ENCODE measurements around the gene LMX1B.
"Not testable (repeated sequence)": the region's sequence is repeated elsewhere in the genome, so short reads cannot be mapped to it uniquely, and the experiment has no call there.

The LMX1B gene

GRCh38 chr9:126720036-126720435 is 106.3 kb downstream of the LMX1B start:
- H3K9ac ChIP-seq (ENCODE audit: low read length), result no peak overlapping the region
- H3K27me3 ChIP-seq (replicated peaks; ENCODE audit: control insufficient read depth, insufficient read depth, low read length), result peaks cover 55% of the 10 kb centered on the region
- H3K36me3 ChIP-seq (ENCODE audit: control insufficient read depth, insufficient read depth, low read length, severe bottlenecking), result no peaks in the 10 kb centered on the region
- no peaks in the 10 kb centered on the region for H3K9me3 ChIP-seq (ENCODE audit: control insufficient read depth, low read length)
- DNase-seq (ENCODE audit: low read depth), result no peak
- H3K4me1 ChIP-seq (ENCODE audit: control insufficient read depth, insufficient read depth, low read length), result no peaks in the 10 kb centered on the region
- H3K4me3 ChIP-seq (ENCODE audit: low read length), result no peak overlapping the region

GRCh38 chr9:126720661-126721563 is 107.2 kb downstream of the LMX1B start:
- no peak overlapping the region for H3K9ac ChIP-seq (ENCODE audit: low read length)
- peaks cover 53% of the 10 kb centered on the region for H3K27me3 ChIP-seq (replicated peaks; ENCODE audit: control insufficient read depth, insufficient read depth, low read length)
- no peaks in the 10 kb centered on the region for H3K36me3 ChIP-seq (ENCODE audit: control insufficient read depth, insufficient read depth, low read length, severe bottlenecking)
- H3K4me3 ChIP-seq (ENCODE audit: low read length), result no peak overlapping the region
- DNase-seq (ENCODE audit: low read depth), result no peak
- H3K9me3 ChIP-seq (ENCODE audit: control insufficient read depth, low read length), result no peaks in the 10 kb centered on the region
- no peaks in the 10 kb centered on the region for H3K4me1 ChIP-seq (ENCODE audit: control insufficient read depth, insufficient read depth, low read length)

- peaks cover 52% of the 10 kb centered on the region for H3K27me3 ChIP-seq (replicated peaks; ENCODE audit: control insufficient read depth, insufficient read depth, low read length)
- no peak for DNase-seq (ENCODE audit: low read depth)
- no peaks in the 10 kb centered on the region for H3K9me3 ChIP-seq (ENCODE audit: control insufficient read depth, low read length)
- no peak overlapping the region for H3K4me3 ChIP-seq (ENCODE audit: low read length)
- no peaks in the 10 kb centered on the region for H3K36me3 ChIP-seq (ENCODE audit: control insufficient read depth, insufficient read depth, low read length, severe bottlenecking)
- H3K4me1 ChIP-seq (ENCODE audit: control insufficient read depth, insufficient read depth, low read length), result no peaks in the 10 kb centered on the region
- no peak overlapping the region for H3K9ac ChIP-seq (ENCODE audit: low read length)
These were observed 107.8 kb downstream of the LMX1B start for GRCh38 chr9:126721564-126721981.

- Histone ChIP-seq H3K27me3 (replicated peaks; ENCODE audit: control insufficient read depth, insufficient read depth, low read length) (peaks cover 52% of the 10 kb centered on the region), H3K4me1 (ENCODE audit: control insufficient read depth, insufficient read depth, low read length) (no peaks in the 10 kb centered on the region), H3K36me3 (ENCODE audit: control insufficient read depth, insufficient read depth, low read length, severe bottlenecking) (no peaks in the 10 kb centered on the region), H3K4me3 (ENCODE audit: low read length) (no peak overlapping the region), H3K9me3 (ENCODE audit: control insufficient read depth, low read length) (no peaks in the 10 kb centered on the region), H3K9ac (ENCODE audit: low read length) (no peak overlapping the region)
- peak; percentile 82 for DNase-seq (ENCODE audit: low read depth)
These were observed 108.7 kb downstream of the LMX1B start for GRCh38 chr9:126722252-126722921.

- Histone ChIP-seq H3K27me3 (replicated peaks; ENCODE audit: control insufficient read depth, insufficient read depth, low read length) (peaks cover 47% of the 10 kb centered on the region), H3K9me3 (ENCODE audit: control insufficient read depth, low read length) (no peaks in the 10 kb centered on the region), H3K36me3 (ENCODE audit: control insufficient read depth, insufficient read depth, low read length, severe bottlenecking) (no peaks in the 10 kb centered on the region), H3K4me3 (ENCODE audit: low read length) (no peak overlapping the region), H3K4me1 (ENCODE audit: control insufficient read depth, insufficient read depth, low read length) (no peaks in the 10 kb centered on the region), H3K9ac (ENCODE audit: low read length) (no peak overlapping the region)
- peak; percentile 8 for DNase-seq (ENCODE audit: low read depth)
These were observed 109.4 kb downstream of the LMX1B start for GRCh38 chr9:126722922-126723806.

GRCh38 chr9:126723807-126724172 is 110.1 kb downstream of the LMX1B start:
- DNase-seq (ENCODE audit: low read depth), result no peak
- no peaks in the 10 kb centered on the region for H3K9me3 ChIP-seq (ENCODE audit: control insufficient read depth, low read length)
- no peak overlapping the region for H3K4me3 ChIP-seq (ENCODE audit: low read length)
- H3K27me3 ChIP-seq (replicated peaks; ENCODE audit: control insufficient read depth, insufficient read depth, low read length), result peaks cover 41% of the 10 kb centered on the region
- H3K9ac ChIP-seq (ENCODE audit: low read length), result no peak overlapping the region
- H3K36me3 ChIP-seq (ENCODE audit: control insufficient read depth, insufficient read depth, low read length, severe bottlenecking), result no peaks in the 10 kb centered on the region
- H3K4me1 ChIP-seq (ENCODE audit: control insufficient read depth, insufficient read depth, low read length), result no peaks in the 10 kb centered on the region

GRCh38 chr9:126724226-126724625 is 110.5 kb downstream of the LMX1B start:
- Histone ChIP-seq H3K4me3 (ENCODE audit: low read length) (no peak overlapping the region), H3K9me3 (ENCODE audit: control insufficient read depth, low read length) (no peaks in the 10 kb centered on the region), H3K4me1 (ENCODE audit: control insufficient read depth, insufficient read depth, low read length) (no peaks in the 10 kb centered on the region), H3K36me3 (ENCODE audit: control insufficient read depth, insufficient read depth, low read length, severe bottlenecking) (no peaks in the 10 kb centered on the region), H3K9ac (ENCODE audit: low read length) (no peak overlapping the region), H3K27me3 (replicated peaks; ENCODE audit: control insufficient read depth, insufficient read depth, low read length) (peaks cover 41% of the 10 kb centered on the region)
- DNase-seq (ENCODE audit: low read depth), result peak; percentile 6

GRCh38 chr9:126725485-126725884 is 111.8 kb downstream of the LMX1B start:
- peaks cover 35% of the 10 kb centered on the region for H3K27me3 ChIP-seq (replicated peaks; ENCODE audit: control insufficient read depth, insufficient read depth, low read length)
- H3K9ac ChIP-seq (ENCODE audit: low read length); DNase-seq (ENCODE audit: low read depth); H3K4me1 ChIP-seq (ENCODE audit: control insufficient read depth, insufficient read depth, low read length); H3K4me3 ChIP-seq (ENCODE audit: low read length); H3K36me3 ChIP-seq (ENCODE audit: control insufficient read depth, insufficient read depth, low read length, severe bottlenecking); H3K9me3 ChIP-seq (ENCODE audit: control insufficient read depth, low read length): not testable (repeated sequence)

- H3K4me3 ChIP-seq (ENCODE audit: low read length); H3K36me3 ChIP-seq (ENCODE audit: control insufficient read depth, insufficient read depth, low read length, severe bottlenecking); H3K9me3 ChIP-seq (ENCODE audit: control insufficient read depth, low read length); H3K4me1 ChIP-seq (ENCODE audit: control insufficient read depth, insufficient read depth, low read length); DNase-seq (ENCODE audit: low read depth); H3K9ac ChIP-seq (ENCODE audit: low read length): not testable (repeated sequence)
- H3K27me3 ChIP-seq (replicated peaks; ENCODE audit: control insufficient read depth, insufficient read depth, low read length), result peaks cover 16% of the 10 kb centered on the region
These were observed 114.5 kb downstream of the LMX1B start for GRCh38 chr9:126728210-126728609.

GRCh38 chr9:126730592-126730991 is 116.9 kb downstream of the LMX1B start:
- H3K36me3 ChIP-seq (ENCODE audit: control insufficient read depth, insufficient read depth, low read length, severe bottlenecking); H3K27me3 ChIP-seq (replicated peaks; ENCODE audit: control insufficient read depth, insufficient read depth, low read length); DNase-seq (ENCODE audit: low read depth); H3K4me1 ChIP-seq (ENCODE audit: control insufficient read depth, insufficient read depth, low read length); H3K9ac ChIP-seq (ENCODE audit: low read length); H3K4me3 ChIP-seq (ENCODE audit: low read length): not testable (repeated sequence)
- H3K9me3 ChIP-seq (ENCODE audit: control insufficient read depth, low read length), result peaks cover 20% of the 10 kb centered on the region

GRCh38 chr9:126733005-126733404 is 119.3 kb downstream of the LMX1B start:
- Histone ChIP-seq H3K9me3 (ENCODE audit: control insufficient read depth, low read length) (peaks cover 42% of the 10 kb centered on the region), H3K27me3 (replicated peaks; ENCODE audit: control insufficient read depth, insufficient read depth, low read length) (no peaks in the 10 kb centered on the region), H3K9ac (ENCODE audit: low read length) (no peak overlapping the region), H3K4me3 (ENCODE audit: low read length) (no peak overlapping the region), H3K36me3 (ENCODE audit: control insufficient read depth, insufficient read depth, low read length, severe bottlenecking) (no peaks in the 10 kb centered on the region), H3K4me1 (ENCODE audit: control insufficient read depth, insufficient read depth, low read length) (no peaks in the 10 kb centered on the region)
- DNase-seq (ENCODE audit: low read depth), result no peak

Measured in adipocyte (in vitro differentiated cells).